HG02759 (cell line): ENCODE data around the gene TAF15.

Experiments
- ATAC-seq: cut with Tn5 transposase; IDR thresholded peaks from one replicate; pipeline ENCODE4 v1.9.1; 2021; ENCODE audit warnings: mild to moderate bottlenecking, moderate library complexity; ENCODE audit not compliant: unreplicated experiment

The TAF15 gene

DNA sequence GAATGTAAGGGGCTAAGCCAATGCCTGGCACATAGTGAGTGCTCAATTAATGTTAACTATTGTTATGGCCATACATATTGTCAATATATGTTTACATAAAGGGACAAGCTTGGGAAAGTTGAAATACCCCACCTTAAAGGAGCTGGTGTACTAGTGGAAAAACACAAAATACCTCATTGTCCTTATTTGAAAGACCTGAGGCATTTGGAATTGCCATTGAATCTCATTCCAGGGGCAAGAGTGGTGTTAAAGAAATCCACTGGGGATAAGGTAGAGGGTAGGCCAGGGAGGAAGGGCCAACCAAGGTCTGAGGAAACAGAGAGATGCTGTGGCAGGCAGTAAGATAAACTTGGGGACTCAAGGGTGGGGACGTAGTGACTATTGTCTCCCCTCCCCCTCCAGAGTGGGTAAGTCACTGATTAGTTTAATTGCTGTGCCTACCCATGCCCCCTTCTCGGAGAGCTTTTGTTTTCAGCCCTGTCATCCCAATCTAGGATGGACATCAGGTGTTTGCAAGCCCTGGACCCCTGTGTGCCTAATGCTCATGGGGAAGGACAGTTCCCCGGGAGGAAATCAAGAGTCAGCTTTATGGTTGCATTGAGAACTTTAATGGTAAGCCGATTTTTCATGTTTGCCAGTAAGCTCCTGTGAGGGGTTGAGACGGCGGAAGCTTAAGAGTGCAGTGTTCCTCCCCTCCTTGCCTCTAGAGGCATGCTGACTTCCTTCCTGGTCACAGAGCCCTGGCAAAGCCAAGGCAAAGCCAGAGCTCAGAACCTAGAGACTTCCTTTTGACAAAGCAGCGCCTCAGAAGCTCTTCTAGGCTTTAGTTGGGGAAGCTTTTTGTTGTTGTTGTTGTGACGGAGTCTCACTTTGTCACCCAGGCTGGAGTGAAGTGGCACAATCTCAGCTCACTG lies 61.9 kb downstream of the TAF15 start:
- ATAC-seq = no peak

DNA sequence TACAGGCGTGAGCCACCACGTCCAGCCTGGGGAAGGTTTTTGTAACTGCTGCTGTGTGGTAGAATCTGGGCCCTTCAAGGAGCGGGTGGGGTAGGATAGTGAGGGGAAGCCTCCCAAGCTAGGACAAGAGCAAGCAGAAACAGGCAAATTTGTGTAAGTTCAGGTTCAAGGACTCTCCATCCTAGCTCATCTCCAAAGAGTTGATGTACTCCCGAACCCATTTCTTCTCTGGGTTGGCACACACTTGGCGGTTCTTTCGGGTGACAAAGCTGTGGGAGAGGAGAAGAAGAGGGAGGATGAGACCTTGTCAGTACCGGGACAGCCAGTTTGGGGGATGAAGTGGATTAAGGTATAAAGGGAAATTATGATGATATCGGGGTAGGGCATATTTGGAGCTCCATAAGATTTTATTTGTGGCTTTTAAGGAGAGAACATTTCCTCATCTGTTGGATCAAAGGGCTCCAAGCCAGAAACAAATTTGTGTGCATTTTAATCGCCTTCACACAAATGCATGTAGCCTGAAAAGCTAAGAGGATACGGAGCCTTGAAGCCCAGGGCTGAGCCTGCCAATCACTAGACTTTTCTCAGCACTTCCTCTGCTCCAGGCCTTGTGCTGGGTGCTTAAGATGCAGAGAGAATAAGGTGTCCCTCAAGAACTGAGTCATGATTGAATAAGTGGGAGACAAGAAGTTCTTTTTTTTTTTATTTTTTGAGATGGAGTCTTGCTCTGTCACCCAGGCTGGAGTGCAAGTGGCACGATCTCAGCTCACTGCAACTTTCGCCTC lies 63.1 kb downstream of the TAF15 start:
- ATAC-seq = no peak

DNA sequence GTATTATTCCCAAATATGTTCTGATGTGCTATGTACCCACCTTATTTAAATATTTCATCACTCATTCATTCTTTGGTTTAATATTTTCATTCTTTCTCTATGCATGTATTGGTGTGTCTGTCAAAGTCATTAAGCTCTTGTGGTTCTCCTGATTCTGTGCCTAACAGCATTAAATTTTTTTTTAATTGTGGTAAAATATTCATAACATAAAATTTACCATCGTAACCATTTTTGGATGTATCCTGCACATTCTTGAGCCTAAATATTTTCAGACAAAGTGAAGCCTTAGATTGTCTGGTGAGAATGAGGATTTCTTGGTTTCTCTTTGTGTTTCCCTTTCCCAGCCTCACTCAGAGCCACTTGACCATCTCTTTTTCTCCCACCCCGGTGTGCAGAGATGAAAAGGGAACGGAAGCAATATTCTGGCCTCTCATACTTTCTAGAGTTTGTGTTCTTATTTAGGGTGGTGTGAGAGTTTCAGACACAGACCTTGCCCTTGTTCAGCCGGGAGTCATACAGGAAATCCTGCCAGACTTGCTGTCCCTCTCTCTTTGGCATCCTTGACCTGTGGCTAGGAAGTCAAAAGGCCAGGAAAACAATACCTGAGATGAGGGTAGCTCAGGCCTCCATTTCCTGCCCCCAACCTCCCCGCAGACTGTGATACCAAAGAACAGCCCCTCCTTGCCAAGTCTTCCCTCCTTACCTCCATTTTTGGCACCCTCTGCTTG lies 66.0 kb downstream of the TAF15 start:
- no peak for ATAC-seq

DNA sequence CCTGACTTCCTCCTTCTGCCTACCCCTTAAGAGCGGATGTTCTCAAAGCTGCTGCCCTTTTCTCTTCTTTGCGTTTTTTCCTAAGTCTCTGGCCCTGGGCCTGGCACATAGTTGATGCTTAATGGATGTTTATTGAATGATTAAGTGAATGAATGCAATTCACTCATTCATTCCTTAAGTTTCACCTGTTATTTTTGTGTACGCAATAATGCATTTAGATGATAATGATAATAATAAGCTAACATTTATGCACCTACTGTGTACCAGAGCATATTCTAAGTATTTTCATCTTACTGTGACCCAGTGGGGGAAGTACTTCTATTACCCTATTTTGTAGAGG lies 66.5 kb downstream of the TAF15 start:
- no peak for ATAC-seq

DNA sequence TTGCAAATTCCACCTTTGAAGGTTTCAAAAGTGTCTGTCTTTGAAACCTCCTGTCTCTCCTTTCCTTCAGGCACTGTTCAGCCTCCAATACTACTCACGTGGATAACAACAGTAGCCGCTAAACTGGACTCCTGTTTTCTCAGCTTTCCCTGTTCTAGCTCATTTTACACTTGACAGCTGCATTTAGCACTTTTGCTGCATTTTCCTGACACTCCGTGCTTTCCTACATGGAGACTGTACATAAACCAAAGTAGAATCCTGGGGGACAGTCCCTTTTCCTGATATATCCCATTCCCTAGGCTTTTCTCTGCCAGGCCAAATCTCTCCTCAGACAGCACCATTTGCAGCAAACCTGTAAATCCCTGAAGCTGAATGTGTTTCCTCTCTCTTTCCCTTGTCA lies 67.2 kb downstream of the TAF15 start:
- no peak for ATAC-seq

DNA sequence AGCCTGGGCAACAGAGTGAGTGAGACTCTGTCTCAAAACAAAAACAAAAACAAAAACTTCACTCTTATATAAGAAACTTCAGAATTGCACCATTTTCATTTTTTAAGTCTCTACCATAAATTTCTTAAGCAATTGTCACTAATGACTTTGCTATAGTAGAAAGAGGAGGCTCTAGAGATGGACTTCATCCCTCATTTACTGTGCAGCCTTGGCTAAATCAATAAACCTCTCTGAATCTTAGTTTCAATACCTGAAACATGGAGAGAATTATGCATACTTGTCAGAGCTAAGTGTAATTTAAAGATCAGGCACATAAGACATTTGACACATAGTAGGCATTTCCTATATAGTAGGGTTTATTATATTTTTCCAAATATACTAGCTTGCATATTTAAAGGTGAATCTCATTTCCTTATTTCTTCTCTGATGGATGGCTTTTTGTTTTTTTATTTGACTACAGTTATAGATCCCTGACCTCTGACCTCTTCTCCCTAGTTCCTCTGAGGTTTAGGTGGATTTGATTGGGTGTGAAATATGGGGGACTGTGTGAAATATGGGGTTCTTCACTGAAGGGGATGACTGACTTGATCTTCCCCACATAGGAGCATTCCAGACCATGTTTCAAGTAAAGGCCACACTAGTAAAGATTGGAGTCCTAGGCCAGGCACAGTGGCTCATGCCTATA lies 68.2 kb downstream of the TAF15 start:
- no peak for ATAC-seq

DNA sequence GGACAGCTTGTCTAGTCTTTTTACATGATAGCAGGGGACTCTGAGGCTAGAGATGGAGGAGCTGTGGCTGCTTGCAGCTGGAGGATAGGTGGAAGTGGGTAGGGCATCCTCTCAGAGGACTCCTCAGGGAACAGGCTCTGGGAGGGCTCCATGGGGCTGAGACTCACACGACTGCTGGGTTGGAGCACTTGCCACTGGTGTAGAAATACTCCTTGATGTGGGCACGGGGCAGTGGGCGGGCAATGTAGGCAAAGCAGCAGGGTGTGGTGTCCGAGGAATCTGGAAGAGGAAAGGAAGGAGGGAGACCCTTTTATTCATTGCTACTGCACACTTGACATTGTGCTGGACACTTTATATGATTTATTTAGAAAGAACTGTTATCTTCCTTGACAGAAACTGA lies 69.1 kb downstream of the TAF15 start:
- ATAC-seq = no peak

DNA sequence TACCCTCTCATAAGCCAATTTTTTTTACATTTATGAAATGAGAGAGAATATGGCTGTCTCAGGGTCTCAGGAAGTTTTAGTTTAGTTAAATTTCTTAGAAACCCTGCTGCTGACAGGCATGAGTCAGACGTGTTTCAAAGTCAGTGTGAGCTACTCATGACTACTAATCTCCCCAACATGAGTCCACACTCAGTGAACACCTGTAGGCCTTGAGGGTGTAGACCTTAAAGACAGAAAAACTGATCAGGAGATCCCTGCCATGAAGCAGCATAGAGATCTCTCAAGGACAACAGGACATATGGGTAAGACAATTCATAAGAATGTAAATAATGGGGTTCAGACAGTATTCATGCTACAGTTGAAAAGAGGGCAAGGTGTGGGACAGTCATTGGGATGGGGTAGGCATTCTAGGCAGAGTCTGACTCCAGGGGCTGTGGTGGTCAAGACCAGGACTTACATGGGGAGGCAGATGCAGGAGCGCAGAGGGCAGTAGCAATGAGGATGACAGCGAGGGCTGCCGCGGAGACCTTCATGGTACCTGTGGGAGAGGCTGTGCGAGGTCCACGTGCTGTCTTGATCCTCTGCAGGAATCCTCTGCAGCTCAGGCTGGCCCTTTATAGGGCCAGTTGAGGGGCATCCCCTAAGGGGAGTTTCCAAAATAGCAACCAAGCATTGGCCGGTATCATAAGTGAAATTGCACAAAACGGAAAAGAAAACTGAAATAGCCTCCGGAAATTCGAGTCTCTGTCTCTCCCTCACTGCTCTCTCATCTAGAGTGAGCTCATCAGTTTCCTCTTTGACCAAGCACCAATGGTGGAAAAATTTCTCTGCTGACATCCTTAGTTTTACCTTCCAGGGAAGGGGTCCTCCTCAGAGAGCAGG lies 70.7 kb downstream of the TAF15 start, which contains the start of gene CCL5:
Gene CCL5, minus strand, starts transcription at position 588 of the 882 bp plus-strand sequence.
- ATAC-seq = peak; percentile 92

DNA sequence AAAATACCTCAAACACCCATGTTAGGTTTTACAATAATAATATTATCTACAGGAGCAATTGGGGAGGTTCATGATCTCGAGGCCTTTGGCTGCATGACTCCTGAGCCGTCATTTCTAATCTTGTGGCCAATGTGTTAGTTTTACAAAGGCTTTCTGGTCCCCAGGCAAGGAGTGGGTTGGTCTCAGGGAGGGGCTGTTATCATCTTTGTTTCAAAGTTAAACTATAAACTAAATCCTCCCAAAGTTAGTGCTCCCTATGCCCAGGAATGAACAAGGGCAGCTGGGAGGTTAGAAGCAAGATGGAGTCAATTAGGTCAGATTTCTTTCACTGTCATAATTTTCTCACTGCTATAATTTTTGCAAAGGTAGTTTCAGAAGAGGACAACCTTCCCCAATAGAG lies 80.0 kb downstream of the TAF15 start:
- ATAC-seq = no peak

DNA sequence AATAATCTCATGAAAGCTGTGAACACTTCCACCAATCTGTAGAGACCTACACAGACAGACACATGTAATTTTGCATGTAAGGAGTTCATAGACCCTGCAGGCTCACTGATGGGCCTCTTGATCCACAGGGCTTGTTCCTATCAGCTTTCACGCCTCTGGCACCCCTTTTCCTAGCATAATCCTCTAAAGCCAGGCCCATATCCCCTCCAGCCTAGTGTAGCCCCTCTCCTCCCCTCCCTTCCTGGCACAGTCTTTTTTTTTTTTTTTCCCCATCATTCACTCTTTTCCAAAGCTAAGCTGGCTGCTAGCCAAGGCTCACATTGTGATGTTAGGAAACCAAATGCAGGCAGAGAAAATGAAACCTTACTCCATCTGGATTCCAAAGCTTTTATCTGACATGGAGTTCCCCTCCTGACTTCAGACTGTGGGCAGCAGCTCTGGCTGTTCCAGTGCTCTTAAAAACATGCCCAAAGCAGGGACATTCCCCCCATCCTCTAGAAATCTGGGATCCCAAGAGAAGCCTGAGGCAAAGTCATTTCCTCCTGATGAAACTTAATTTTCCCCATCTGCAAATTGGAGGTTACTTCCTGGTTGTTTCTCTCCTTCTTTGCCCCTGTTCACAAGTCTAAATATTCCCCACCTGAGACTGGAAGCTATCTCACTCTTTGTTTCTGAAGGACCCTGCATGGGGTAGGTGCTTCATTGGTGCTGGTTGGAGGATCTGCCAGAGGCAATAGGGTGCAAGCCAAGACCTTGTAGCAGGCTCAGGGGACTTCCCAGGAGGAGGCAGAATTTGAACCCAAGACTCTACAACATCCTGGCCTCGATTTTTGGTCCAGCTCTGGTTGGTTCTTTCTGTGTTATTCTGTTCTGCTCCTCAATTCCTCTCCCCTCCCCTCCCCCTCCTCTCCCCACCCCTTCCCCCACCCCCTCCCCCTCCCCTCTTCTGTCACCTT lies 80.8 kb downstream of the TAF15 start:
- ATAC-seq = no peak

DNA sequence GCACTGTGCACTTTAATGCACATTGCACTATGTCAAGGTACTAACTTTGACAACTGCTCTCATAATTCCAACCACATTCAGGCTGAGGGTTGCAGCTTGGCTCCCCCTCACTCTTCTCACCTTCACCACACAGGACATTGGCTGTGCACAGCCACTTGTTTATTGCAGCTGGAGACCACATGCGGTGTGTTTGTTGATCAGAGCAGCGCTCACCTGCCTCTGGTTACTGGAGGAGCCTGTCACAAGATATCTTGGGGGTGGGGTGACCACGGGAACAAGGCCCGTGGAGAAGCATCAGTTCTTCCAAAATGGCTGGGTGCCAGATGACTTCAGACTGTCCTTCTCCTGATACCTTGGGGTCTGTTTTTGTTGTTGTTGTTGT lies 81.5 kb downstream of the TAF15 start:
- no peak for ATAC-seq

DNA sequence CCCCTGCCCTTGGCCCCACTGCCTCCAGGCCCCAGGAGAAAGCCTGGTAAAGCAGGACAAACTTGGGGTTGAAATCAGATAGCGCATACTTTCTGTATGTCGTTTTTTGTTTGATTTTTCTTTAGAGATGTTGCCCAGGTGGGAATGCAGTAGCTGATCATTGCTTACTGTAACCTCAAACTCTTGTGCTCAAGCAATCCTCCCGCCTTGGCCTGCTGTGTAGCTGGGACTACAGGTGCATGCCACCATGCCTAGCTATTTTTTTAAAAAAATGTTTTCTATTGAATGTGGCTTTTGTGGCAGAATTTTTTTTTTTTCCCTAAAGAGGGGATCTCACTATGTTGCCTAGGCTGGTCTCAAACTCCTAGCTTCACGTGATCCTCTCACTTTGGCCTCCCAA lies 82.0 kb downstream of the TAF15 start:
- ATAC-seq = no peak

DNA sequence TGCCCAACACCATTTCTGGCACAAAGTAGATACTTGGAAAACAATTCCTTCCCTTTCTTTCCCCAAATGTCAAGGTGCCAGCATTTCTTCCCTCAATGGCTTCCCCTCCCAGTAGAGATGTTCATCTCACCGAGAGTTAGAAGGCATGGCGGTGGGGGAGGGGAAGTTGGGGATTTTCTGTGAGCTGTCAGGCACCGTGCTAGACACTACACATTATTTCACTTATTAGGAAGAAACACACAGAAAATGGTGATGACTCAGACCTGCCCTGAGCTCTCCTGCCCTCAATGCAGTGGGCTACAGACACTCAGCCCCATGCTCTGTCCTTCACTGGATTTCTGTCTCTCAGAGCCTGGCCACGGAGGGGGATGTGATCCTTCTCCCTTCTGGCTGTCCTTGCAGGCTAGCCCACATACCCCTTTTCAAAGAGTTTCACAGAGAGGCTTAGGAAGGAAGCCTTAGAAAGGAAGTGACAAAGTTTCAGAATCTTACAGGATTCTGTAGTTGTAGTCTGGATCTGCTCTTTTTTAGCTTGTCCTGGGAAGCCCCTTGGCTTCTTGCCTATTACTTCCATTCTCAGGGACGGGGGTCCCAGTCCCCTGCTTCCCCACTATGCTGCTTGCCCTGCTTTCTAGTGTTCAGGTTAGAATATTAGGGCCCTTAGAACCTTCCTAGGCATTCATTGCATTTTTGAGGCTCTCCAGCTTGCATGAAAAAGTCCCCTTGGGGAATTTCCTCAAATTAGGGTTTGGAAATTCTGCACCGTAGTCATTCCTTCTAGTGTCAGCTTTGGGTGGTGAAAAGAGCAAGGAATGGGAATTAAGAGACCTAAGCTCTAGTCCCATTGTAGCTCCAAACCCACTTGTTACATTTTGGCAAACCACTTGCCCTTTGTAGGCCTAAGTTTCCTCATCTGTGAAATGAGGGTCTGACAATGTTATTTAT lies 83.1 kb downstream of the TAF15 start:
- ATAC-seq = peak; percentile 49

DNA sequence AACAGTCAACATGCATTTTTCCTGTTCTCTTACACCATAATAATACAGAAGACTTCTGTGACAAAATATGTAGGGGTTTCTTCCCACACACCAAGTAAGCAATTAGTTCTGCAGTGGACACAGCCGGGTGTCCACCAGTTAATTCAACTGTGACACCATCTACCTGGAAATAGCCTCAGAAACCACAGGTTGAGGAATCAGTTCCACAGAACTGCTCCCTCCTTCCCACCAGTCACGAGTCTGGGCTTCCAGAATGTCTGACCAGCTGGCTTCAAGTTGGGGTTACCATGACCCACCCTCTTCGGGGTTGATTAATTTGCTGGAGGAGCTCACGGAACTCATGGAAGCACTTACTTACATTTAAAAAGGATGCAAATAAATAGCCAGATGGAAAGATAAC lies 84.5 kb downstream of the TAF15 start:
- ATAC-seq = no peak

DNA sequence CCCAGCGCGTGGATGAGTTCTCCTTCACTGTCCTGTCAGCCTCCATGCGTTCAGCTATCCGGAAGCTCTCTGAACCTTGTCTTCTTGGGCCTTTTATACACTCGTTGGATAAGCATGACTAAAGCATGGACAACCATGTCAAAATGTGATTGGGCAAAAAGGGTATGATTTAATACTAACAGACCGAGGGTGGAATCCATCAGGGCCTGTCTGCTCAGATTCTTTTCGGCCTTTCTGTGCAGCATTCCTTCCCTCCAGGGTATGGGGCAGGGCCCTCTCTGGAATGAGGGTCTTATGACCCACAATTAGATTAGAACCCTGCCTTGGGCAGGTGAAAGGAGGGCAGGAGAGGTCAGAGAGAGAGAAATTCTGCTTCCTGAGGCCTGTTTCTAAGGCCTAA lies 84.9 kb downstream of the TAF15 start:
- ATAC-seq = no peak

DNA sequence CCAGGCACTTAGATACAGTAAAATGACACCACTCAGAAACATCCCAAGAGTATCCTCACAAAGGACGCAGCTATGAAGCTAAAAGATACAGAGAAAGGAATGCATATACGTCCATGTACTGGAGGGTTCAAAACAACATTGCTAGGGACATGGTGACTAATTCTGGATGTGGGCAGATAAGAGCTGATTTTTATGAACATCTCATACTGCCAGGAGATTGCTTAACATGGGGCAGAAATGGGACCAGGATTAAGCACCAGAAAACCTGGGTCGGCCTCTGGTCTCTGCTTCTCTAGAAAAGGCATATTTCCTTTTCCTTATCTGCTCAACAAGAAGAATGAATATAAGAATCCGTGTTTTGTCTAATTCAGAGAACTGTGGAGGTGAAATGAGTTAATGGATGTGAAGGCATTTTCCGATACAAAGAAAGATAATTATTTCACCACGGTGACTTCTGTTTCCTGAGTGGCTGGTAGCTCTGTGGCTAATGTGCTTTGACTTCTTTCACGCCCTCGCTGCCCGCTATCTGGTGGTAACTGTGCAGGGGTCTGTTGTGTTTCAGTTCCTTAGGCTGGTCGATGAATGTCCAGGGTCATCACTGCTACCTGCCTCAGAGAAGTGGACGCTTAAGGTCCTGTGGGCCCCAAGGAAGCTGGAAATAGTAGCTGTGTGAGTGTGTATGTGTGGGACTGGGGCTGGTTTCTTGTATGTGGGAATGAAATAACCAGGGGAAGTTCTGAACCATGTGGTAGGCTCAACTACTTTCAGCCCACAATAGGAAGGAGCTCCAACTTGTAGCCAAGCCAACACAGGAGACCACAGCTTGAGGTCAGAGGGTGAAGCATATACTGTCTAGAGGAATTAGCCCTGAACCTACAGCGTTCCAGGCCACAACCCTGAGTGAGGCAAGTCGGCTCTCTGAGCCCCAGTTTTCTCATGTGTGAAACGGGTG lies 86.6 kb downstream of the TAF15 start:
- ATAC-seq = peak; percentile 45
